Glomerular endothelial cell (primary cell): Measurements from ENCODE around the gene NASP. TPM values are rescaled to one million over a fixed set of nuclear protein-coding genes. Genes with fewer than 3 reads are reported as not detected.

ENCODE experiments used
- DNase-seq: peaks from one replicate; pipeline ENCODE4 v3.0.0-alpha.2; 2011; ENCODE audit warnings: low read depth, low spot score; ENCODE audit errors: extremely low read depth
- total RNA-seq: library from RNA; depleted of rRNA; stranded (reverse); fragments of >200 nt; gene quantifications from 2 replicates; pipeline ENCODE4 v1.2.3, GENCODE V29; 2015

The NASP gene
- total RNA-seq, 1 donor from 2014 or later, result 68.8 TPM

DNA sequence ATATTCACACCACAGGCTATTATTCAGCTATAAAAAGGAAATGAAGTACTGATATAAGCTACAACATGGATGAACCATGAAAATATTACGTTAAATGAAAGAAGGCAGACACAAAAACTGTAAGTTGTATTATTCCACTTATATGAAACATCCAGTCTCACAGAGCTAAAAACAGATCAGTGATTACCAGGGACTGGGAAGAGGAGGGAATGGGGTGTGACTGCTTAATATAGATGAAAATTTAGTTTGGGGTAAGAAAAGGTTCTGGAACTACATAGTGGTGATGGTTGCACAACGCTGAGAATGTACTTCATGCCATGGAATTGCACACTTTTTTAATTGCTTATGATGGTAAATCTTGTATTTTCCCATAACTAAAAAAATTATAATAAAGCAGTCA lies 83.0 kb downstream of the NASP start:
- no peak for DNase-seq

DNA sequence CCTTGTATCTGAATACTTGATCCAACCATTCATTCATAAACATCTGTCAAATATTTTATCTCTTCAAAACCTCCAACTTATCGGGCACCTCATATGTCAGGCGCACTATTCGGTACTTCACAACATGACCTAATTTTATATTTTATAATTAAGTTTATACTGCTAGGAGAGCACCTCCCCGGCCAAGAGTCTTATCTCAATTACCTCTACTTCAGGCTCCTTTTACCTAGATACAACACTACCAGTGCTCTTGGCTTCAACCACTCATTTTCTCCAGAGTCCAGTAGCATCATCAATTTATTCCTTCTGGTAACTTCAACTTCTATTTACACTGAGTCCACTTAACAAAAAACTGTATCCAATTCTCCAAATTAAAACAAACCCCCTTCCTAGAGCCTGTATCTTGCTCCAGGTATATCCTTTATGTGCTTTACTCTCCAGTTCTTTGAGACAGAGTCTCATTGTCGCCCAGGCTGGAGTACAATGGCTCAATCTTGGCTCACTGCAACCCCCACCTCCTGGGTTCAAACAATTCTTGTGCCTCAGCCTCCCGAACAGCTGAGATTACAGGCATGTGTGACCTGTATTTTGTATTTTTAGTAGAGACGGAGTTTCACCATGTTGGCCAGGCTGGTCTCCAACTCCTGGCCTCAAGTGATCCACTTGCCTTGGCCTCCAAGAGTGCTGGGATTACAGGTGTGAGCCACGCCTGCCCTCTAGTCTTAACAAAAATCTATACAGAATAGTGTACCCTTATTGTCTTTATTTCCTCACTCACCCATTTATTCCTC lies 83.7 kb downstream of the NASP start:
- no peak for DNase-seq

Other genes with a start within 250 kb of the NASP start
- gene TOE1, start 243.9 kb upstream of the NASP start, total RNA-seq, result 11.0 TPM in 2 replicates
- gene MUTYH, start 243.6 kb upstream of the NASP start, total RNA-seq, result 8.0 and 12.8 TPM in 2 replicates
- gene TESK2, start 92.9 kb upstream of the NASP start, total RNA-seq, result 1.1 and 2.6 TPM in 2 replicates
- gene CCDC163, start 84.0 kb upstream of the NASP start, total RNA-seq, result 0.53 and 2.1 TPM in 2 replicates
- gene MMACHC, start 83.7 kb upstream of the NASP start, total RNA-seq, result 1.8 and 2.2 TPM in 2 replicates
- gene PRDX1, start 62.2 kb upstream of the NASP start, total RNA-seq, result 556 and 885 TPM in 2 replicates
- 123 and 133 TPM in 2 replicates for gene AKR1A1, start 33.2 kb upstream of the NASP start, total RNA-seq
- 0.82 and 1.9 TPM in 2 replicates for gene CCDC17, start 40.0 kb downstream of the NASP start, total RNA-seq
- 78.6 and 83.0 TPM in 2 replicates for gene GPBP1L1, start 102.5 kb downstream of the NASP start, total RNA-seq
- gene TMEM69, start 104.1 kb downstream of the NASP start, total RNA-seq, result 25.8 and 34.5 TPM in 2 replicates
- 6.2 and 6.6 TPM in 2 replicates for gene IPP, start 166.6 kb downstream of the NASP start, total RNA-seq
- 23.1 and 34.2 TPM in 2 replicates for gene MAST2, start 219.6 kb downstream of the NASP start, total RNA-seq